OCI-M2 (cell line): ENCODE measurements around the gene DSCAML1.

Source experiments
- DNase-seq: peaks from one replicate; lab custom pipeline; 2025; ENCODE audit not compliant: unreplicated experiment; lab: John Stamatoyannopoulos, UW

The DSCAML1 gene, protein sequence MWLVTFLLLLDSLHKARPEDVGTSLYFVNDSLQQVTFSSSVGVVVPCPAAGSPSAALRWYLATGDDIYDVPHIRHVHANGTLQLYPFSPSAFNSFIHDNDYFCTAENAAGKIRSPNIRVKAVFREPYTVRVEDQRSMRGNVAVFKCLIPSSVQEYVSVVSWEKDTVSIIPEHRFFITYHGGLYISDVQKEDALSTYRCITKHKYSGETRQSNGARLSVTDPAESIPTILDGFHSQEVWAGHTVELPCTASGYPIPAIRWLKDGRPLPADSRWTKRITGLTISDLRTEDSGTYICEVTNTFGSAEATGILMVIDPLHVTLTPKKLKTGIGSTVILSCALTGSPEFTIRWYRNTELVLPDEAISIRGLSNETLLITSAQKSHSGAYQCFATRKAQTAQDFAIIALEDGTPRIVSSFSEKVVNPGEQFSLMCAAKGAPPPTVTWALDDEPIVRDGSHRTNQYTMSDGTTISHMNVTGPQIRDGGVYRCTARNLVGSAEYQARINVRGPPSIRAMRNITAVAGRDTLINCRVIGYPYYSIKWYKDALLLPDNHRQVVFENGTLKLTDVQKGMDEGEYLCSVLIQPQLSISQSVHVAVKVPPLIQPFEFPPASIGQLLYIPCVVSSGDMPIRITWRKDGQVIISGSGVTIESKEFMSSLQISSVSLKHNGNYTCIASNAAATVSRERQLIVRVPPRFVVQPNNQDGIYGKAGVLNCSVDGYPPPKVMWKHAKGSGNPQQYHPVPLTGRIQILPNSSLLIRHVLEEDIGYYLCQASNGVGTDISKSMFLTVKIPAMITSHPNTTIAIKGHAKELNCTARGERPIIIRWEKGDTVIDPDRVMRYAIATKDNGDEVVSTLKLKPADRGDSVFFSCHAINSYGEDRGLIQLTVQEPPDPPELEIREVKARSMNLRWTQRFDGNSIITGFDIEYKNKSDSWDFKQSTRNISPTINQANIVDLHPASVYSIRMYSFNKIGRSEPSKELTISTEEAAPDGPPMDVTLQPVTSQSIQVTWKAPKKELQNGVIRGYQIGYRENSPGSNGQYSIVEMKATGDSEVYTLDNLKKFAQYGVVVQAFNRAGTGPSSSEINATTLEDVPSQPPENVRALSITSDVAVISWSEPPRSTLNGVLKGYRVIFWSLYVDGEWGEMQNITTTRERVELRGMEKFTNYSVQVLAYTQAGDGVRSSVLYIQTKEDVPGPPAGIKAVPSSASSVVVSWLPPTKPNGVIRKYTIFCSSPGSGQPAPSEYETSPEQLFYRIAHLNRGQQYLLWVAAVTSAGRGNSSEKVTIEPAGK (N-terminal part only)

DNA sequence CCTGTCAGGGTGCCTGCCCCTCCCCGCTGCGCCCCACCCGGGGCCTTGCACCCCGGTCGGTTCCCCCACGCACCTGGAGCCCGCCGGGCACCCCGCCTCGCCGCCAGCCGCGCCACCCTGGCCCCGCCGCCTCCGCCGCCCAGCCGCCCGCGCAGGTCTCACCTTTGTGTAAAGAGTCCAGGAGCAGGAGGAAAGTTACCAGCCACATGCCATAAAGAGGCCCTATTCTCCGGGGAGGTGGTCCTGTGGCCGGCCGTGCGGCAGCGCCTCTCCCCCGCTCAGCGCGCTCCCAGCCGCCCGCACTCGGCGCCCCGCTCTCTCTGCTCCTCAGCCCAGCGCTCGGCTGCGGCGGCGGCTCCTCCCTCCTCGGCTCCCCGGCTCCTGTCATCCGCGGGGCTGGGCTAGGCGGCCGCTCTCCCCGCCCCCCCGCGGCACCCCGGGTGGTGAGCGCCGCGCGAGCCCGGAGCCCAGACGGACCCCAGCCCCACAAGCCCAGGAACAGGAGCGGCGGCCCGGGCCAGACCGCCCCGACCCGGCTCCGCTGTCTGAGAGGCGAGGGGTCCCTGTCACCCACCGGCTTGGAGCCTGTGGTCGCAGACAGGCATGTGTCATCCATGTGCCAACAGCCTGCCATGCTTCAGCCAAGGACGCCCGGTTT, at the start of gene DSCAML1:
Gene DSCAML1, minus strand, starts transcription at position 345 of the 658 bp plus-strand sequence. Its CDS starts 137 bp downstream, at position 208.
- no peak for DNase-seq

DNA sequence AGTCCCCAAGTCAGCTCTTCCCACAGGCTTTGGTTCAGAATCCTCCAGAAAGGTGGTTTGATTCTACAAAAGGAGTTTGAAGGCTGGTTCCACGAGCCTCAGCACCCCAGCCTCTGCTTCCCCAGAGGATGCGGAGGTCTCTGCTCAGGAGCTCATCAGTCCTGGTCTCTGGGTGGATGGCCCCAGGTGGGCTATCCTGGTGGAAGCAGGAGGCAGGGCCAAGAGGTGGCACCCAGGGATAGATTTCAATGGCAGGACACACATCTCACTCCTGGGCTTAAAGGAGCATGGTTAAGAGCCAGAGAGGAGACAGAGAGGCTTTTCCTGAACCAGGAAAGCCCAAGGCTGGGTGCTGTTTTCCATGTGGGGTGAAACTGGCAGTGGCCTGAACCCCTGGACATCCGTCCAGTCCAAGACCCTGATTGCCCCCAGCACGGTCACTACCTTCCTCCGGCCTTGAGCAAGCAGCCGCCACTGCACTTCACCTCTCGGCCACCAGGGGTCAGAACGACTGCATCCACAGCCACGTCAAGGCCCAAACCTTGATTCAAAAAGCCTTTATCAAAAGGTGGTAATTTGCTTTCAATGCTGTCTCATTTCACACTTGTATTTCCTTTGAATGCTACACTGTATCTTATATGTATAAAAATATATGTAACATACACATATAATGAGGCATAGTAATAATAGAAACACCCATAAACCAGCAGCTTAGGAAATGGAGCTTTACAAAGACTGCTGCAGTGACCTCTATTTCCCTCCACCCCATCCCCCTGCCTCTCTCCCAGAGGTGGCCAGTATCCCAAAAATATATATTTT, 46.9 kb upstream of the DSCAML1 start:
- no peak for DNase-seq

DNA sequence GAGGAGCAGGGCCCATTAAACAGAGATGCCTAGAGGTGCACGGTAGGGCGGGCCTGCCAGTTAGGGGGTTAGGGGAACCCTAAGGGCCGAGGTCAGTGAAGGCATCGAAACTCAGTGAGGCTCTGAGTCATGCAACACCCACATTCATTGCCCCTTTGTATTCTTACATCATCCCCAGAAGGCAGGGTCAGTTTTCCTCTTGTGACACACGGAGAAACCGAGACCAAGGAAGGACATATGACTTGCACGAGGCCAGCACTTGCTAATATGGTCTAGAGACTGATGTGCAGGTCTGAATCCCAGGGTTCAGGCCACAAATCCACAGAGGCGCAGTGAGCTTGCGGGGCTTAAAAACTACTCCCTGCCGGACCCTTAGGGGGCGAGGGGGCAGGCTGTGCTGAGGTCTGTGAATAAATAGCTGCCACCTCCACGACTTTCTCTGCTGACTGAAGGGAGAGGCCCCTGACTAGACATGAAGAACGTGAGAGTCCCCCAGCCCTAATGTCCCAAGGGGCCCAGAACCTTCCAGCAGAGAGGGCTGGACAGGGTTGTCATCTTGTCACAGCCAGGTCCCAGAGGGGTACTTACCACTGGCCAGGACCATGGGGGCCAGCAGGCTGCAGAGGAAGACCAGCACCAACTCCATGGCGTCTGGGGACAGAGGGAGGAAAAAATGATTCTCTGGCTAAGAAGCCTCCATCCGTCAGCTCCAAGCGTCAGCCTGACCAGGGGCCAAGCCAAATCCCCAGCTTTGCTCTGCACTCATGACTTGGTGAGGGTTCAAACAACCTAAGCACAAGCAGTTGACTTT, 45.3 kb upstream of the DSCAML1 start:
- no peak for DNase-seq

DNA sequence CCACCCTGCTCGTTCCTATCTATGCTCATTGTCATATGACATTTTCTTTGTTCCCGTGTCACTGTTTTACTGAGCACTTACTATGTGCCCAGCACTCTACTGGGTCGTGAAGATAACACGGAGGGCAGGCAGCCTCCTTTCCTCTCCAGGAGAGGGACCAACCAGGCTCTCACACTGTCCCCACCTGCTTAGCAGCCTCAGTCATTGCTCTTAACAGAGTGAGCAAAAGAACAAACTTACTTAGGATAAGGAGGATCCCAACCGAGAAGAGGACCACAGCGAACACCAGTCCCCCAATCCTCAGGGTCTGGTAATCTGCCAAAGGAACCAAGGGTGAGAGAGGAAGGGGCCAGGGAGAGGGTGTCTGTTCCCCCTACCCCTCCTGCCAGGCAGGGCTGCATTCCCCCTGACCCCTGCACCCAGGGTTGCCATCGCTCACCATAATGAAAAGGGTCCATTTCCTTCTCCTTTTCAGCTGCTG, 44.6 kb upstream of the DSCAML1 start:
- no peak for DNase-seq

DNA sequence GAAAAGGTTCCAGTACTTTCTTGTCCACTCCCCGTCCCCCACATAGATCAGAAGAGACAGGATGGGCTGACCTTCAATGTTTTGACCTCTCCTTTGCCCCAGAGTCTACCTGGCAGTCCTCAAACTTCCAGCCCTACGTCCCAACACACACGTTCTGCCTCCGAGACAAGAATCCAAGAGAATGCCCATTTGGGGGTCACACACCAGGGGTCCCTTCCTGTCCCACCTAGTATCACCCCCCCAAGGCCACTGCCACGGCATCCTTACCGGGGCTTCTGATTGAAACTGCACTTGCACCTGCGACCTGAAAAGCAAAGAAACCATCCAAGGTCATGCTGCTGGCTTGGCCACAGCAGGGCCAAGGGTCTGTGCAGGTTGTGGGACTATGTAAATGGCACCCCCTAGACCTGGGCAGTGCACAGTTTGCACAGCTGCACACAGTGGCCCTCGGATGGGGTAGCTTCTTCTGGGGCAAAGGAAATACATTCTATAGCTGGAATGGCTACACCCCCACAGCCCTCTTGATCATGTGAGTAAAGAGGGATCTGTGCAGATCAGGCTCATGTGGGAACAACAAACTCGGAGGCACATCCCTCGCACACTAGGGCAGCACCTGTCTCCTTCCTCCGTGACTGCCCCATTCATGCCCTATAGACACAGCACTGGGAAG, 44.0 kb upstream of the DSCAML1 start:
- DNase-seq = no peak

DNA sequence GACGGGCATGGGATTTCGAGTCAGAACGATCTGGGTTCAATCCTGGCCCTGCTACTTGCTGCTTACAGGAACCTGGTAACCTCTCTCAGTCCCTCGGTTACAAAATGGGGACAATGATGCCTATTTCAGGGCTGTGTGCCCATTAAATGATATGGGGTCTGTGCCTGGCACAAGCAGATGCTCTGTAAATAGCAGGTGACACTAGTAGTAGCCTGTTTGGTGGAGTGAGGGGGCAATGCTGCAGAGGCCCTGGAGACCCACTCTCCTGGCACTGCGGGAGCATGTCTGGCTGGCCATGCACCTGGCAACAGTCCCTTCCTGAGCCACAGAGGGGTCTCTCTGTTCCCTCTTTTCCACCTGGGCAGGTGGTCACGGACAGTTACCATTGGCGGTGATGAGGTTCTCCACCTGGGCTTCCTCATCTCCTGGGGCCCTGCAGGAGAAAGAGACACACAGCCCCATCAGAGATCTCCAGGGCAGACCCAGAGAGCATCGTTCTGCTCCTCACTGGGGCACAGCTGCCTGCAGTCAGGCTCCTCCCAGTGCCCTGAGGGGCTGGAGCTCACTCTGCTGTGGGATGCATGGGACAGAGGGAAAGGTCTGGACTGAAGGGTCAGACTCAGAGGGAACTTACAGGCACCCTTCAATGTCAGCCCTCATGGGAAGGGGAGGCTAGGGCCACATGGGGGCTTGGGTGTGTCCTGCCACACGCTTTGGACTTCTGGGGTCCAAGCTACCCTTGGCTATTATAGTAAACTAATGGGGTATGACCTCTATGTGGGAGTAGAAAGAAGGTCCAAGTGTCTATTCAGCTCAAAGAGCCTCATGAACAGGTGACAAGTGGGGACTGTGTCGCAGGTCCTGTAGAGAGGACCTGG, 43.2 kb upstream of the DSCAML1 start:
- DNase-seq = no peak

DNA sequence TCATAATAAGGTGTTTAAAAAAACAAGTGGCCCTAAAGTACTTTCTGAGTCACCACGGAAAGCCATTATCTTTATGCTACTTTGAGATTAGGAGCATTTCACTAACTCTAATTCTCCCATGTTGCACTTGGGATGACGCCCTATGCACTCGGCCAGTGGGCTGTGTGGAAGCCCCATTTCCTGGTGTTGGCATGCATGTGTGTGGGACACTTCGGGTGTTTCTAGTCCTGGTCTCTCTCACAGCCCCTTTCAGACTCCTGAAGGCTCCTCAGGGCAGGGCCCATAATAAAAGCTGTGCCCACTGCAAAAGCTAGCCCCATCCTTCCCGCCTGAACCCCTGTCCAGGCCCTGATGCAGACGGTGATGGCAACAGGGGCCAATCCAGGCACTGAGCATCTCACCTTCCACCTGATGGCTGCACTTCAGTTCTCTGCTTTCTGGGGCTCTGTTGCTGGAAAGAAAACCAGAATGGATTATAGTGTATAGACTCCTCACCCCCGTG, 42.4 kb upstream of the DSCAML1 start:
- no peak for DNase-seq

DNA sequence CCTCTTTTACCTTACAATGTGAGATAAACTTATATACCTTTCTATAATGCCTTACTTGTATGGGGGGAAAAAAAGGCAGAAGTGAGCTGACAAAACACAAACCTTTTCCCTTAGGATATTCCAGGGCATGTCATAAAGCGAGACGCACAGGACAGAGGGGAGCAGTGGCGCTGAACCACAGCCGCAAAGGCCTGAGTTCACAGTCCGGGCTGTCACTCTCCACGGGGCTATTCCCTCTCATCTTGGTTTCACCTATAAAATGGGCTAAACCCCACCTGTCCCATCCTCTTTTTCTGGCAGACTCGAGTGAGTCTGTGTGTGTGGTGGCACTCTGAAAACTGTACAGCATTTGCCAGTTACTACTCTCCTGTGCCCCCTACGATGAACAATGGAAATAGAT, 41.9 kb upstream of the DSCAML1 start:
- no peak for DNase-seq

DNA sequence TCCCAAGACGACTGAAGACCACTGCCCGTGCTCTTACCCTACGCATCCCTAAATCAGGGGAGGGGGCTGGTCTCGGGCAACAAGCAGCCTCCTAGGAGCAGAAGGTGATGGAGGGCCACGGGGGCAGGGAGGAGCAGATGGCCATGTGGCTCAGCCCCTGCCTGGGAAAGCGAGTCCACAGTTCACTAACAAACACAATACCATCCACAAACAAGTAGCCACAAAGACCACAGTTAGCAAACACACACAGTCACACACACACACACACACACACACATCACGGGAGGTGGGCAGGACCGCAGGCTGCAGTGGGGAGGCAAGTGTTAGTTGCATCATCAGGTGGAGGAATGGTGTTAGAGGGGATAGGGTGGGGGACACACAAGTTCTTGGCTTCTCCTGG, 40.8 kb upstream of the DSCAML1 start:
- DNase-seq = no peak

DNA sequence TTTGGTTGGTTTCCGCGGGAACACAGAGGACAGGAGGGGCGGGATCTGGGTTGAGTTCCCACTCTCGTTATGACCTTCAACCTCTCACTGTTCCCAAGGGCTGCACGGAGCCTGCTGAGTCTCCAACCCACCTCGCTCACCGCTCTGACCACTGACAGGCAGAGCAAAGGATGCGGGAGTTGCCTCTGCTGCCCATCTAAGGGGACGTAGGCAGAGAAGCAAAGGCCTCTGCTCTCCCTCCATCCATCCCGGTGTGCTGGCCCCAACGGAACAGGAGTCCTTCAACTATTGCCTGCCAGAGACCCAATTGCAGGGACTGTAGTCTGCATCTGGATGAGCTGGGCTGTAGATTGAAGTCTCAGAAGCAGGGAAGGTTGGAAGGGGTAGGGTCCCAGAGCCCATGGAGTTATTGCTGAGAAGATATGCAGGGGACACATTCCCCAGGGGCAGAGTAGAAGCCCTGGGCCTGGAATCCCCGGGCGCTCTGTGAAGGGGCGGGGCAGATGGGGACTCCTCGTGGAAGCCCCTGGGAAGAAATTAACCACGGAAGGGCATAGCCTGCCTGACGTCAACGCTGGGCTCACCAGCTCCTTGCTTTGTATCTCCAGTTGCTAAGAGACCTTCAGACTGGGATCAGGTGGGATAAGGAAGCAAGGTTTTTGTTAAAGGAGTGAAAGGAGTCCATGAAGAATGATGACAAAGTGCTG, 40.2 kb upstream of the DSCAML1 start:
- no peak for DNase-seq

DNA sequence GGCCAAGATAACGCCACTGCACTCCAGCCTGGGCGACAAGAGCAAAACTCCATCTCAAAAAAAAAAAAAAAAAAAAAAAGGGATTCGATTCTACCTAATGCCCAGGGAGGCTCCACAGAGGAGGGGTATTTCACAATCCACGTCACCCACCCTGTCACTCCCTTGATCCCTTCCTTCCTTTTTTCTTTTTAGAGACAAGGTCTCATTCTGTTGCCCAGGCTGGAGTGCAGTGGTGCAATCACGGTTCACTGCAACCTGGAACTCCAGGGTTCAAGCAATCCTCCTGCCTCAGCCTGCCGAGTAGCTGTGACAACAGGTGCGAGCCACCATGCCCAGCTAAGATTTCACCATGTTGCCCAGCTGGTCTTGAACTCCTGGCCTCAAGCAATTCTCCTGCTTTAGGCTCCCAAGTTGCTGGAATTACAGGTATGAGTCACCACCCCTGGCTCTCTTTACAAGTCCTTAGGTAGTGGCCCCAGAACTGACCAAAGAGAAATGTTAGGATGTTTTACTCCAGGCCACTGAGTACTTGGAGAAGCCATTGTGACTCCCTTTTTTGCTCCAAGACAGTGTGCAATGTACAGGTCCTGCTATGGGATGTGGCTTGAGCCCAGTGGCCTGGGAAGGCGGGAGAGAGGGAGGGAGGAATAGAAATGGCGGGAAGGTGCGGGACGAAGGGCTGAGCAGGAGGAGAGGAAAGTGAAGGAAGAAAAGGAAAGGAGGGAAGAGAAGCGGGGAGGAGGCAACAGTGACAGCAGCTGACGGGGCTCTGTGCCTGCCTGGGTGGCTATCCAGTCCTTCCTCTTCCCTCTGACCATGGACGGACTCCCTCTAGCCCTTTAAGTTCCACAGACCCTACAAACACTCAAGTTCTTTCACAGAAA, 39.3 kb upstream of the DSCAML1 start:
- no peak for DNase-seq

DNA sequence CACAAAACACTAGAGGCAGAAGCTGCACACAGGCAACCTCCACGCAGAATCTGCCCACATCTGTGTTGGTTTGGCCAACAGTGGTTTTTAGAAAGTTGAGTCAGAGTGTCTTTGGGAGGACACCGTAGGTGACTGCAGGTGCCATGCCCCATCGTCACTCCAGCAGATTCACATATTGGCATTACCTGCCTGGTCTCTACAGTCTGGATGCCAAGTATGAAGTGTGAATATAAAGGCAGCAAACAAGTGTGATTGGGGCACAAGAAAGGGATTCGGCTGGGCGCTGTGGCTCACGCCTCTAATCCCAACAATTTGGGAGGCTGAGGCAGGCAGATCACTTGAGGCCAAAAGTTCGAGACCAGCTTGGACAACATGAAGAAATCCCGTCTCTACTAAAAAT, 38.6 kb upstream of the DSCAML1 start:
- DNase-seq = no peak

DNA sequence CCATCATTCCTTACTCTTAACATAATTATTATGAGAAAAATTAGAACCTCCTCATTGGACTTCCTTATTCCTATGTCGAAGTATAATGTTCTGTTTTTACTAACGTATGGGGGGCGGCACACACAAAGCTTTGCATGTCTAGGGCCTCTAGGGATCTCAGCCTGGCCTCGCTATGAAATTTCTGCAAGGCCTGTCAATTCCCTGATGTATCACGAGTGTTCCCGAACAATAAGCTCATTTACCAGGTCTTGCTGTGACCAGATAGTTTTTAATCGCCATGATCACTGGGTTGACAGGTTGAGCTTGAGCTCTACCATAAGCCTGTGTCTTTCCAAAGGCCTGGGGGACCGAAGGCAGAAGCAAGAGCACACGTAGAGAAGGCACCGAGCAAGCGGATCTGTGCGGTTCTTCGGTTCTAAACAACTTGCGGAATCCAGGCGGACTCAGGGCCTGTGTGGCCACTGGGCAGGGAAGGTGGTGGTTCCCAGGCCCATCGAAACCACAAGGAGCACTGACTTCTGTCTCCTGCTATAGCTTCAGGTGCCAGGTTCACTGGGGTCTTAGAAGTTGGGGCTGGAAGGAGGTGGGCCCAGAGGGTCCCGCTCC, 37.9 kb upstream of the DSCAML1 start:
- DNase-seq = no peak

DNA sequence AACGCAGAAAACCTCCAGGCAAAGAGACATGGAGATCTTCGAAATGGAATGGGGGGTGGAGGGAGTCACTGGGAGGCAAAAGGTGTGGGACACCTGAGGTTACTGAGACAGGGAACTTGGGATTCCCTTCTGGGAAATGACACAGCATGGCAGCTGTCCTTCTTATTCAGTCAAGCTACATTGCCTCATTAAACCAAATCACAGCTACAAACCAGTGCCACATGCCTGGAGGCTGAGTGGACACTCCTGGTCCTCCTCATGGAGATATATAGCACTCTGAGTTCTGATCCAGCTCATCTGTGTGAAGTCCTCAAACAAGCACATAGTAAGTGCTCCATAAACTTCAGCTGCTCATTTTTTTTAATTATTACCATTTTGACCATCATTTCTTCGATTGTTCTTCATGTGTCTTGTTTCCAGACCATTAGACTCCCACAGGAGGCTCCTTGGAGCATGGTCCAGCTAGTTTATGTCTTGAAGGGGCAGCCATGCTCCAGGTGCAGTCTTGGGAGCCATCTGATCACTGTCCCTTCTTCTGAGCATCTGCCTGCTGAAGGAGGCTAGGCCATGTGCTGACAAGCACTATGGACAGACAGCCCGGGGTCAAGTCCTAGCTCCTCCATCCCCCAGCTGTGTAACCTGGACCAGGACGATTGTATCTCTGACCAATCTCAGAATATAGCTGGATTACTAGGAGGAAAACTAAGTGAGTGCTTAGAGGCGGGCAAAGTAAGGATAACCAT, 37.2 kb upstream of the DSCAML1 start:
- DNase-seq = no peak
